LNCAP (cell line): Measurements from ENCODE around the gene B4GALT2.

Experiments
- TF ChIP-seq, protein P1 (sequence below): fragments of 450-650 bp; IDR thresholded peaks from 2 replicates; pipeline ENCODE4 v1.5.1; 2017; ENCODE audit warnings: mild to moderate bottlenecking

B4GALT2 gene

GRCh38 chr1:43997295-43997999 lies 18.4 kb downstream of the B4GALT2 start:
- TF ChIP-seq, protein P1, sequence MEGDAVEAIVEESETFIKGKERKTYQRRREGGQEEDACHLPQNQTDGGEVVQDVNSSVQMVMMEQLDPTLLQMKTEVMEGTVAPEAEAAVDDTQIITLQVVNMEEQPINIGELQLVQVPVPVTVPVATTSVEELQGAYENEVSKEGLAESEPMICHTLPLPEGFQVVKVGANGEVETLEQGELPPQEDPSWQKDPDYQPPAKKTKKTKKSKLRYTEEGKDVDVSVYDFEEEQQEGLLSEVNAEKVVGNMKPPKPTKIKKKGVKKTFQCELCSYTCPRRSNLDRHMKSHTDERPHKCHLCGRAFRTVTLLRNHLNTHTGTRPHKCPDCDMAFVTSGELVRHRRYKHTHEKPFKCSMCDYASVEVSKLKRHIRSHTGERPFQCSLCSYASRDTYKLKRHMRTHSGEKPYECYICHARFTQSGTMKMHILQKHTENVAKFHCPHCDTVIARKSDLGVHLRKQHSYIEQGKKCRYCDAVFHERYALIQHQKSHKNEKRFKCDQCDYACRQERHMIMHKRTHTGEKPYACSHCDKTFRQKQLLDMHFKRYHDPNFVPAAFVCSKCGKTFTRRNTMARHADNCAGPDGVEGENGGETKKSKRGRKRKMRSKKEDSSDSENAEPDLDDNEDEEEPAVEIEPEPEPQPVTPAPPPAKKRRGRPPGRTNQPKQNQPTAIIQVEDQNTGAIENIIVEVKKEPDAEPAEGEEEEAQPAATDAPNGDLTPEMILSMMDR, result no peak

GRCh38 chr1:43998000-43998378 lies 19.0 kb downstream of the B4GALT2 start:
- TF ChIP-seq, protein P1, result no peak

GRCh38 chr1:43999455-43999854 lies 20.4 kb downstream of the B4GALT2 start:
- TF ChIP-seq, protein P1, result no peak

DNA sequence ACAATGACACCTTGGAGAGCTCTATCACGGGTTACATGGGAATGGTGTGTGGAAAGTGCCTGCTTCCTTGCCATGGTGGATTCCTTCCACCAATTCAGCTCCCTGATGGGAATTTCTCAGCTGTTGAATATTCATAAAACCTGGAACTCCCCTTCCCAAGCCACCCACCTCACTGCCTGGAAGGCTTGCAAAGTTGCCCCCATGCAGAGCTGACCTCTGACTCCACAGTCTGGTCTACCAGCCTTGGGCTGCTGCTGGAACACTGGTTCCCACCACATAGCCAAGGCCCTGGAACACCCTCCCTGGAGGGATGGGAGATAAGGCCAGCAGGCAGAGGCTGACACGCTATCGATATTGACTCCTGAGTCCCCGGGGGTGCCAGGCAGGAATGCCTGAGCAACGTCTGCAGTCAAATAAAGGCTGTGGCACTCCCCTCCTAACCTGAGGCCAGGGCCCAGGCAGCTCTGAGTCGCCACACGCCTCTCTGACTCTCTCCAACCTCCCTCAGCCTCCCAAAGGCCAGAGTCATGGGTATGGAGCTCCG lies 21.2 kb downstream of the B4GALT2 start:
- TF ChIP-seq, protein P1, result no peak

DNA sequence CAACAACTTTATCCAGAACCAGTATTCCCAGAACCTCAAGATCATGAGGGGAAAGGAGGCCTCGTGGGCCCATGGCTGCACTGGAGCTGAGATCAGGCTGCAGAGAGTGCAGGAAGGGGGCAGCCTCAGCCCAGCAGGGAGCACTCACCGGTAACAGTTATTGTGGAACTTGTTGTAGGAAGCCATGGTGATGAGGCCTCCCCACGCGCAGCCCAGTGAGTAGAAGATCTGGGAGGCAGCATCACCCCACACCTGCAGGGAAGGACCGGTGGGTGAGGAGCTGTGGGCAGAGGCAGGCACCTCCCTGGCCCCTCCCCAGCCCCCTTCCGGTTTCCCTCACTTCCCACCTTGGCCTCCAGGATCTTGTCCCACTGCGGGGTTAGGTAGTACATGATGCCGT lies 23.2 kb downstream of the B4GALT2 start:
- TF ChIP-seq, protein P1, result no peak

- TF ChIP-seq, protein P1, result no peak; the same call in 1 of the 2 replicates
Observed at GRCh38 chr1:44002606-44003157, 23.7 kb downstream of the B4GALT2 start.

GRCh38 chr1:44008259-44008658 lies 29.2 kb downstream of the B4GALT2 start:
- TF ChIP-seq, protein P1, result no peak
